Endothelial cell of umbilical vein (primary cell): Measurements from ENCODE around the gene TMC2.

Source experiments
- MYC ChIP-seq: IDR thresholded peaks from one replicate; pipeline ENCODE4 v1.6.1; 2011; ENCODE audit warnings: mild to moderate bottlenecking, low read depth, low read length
- POLR2A ChIP-seq: IDR thresholded peaks from 2 replicates; pipeline ENCODE4 v1.6.1; 2012; ENCODE audit warnings: low read depth, mild to moderate bottlenecking, control low read depth, low read length
- TF ChIP-seq, protein P1 (sequence below), 2 donors: IDR thresholded peaks; 1 replicate in 1 of 2; 2 replicates in 1 of 2; pipeline ENCODE4 v1.5.1; 2011; ENCODE audit warnings: low read length in 2 of 2, mild to moderate bottlenecking in 2 of 2, moderate library complexity in 2 of 2, control low read depth in 1 of 2, inconsistent platforms in 1 of 2, low read depth in 1 of 2; ENCODE audit not compliant: insufficient read depth in 1 of 2; ENCODE audit errors: extremely low read depth in 1 of 2
- TF ChIP-seq, protein P2 (sequence below): IDR thresholded peaks from 2 replicates; pipeline ENCODE4 v1.6.1; 2011; ENCODE audit not compliant: insufficient read depth, insufficient read length

DNA sequence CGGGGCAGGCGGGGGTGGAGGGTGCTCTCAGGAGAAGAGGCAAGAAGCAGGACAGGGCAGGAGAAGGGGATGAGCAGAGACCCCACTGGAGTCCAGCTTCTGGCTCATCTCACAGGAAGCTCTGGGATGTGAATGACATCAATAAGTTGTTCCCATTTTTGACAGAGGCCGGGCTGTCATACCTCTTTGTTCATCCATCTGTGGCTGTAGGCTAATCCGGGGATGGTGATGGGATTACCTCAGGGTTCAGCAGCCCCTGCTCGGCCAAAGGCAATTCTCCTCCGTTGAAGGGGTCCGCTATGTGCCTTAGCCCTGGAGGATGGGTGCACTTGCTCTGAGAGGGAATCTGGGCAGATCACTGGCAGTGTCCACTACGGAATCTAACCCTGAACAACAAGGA is 3.3 kb upstream of the TMC2 start:
- TF ChIP-seq, protein P1, sequence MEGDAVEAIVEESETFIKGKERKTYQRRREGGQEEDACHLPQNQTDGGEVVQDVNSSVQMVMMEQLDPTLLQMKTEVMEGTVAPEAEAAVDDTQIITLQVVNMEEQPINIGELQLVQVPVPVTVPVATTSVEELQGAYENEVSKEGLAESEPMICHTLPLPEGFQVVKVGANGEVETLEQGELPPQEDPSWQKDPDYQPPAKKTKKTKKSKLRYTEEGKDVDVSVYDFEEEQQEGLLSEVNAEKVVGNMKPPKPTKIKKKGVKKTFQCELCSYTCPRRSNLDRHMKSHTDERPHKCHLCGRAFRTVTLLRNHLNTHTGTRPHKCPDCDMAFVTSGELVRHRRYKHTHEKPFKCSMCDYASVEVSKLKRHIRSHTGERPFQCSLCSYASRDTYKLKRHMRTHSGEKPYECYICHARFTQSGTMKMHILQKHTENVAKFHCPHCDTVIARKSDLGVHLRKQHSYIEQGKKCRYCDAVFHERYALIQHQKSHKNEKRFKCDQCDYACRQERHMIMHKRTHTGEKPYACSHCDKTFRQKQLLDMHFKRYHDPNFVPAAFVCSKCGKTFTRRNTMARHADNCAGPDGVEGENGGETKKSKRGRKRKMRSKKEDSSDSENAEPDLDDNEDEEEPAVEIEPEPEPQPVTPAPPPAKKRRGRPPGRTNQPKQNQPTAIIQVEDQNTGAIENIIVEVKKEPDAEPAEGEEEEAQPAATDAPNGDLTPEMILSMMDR (IDR thresholded peaks at IDR 0.05; ENCODE audit: extremely low read depth in 1 of 2, insufficient read depth in 1 of 2, low read depth in 1 of 2, low read length in 2 of 2): no peak
- TF ChIP-seq MYC: no peak
- TF ChIP-seq POLR2A: no peak
- TF ChIP-seq, protein P2, sequence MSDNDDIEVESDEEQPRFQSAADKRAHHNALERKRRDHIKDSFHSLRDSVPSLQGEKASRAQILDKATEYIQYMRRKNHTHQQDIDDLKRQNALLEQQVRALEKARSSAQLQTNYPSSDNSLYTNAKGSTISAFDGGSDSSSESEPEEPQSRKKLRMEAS: no peak
